ENCODE results near the gene CCDC88C. TPM values are rescaled to one million over a fixed set of nuclear protein-coding genes. Genes with fewer than 3 reads are reported as not detected.
A peak's percentile ranks its signal among the peaks of the same experiment; 100 is the strongest.

CCDC88C gene
- total RNA-seq, 2 experiments from 2014 or later: 137 to 253 TPM

DNA sequence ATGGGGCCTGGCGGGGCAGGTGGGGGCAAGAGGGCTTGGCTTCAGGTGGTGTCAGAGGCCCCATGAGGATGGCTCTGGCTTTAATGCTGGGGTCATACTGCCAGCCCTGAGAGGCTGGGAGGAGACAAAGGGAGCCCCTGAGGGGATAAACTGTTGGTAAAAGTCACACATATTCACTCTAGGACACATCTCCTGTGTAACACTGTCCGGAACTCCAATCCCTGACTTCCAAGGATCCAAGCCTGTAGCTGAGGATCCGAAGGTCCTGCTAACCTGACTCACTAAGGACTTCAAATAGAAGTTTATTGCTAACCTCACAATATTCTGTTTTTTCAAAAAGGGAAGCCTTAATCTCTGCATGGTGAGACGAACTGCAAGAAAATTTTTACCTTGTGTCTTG lies 134.0 kb downstream of the CCDC88C start:
- peaks cover 83% of the 10 kb centered on the region for H3K4me1 ChIP-seq (ENCODE audit: insufficient read depth, low read length, poor library complexity, severe bottlenecking)
- H3K79me2 ChIP-seq (ENCODE audit: insufficient read depth, low read depth, low read length): peaks cover 4% of the 10 kb centered on the region; the same call in 1 of the 2 replicates
- CTCF ChIA-PET (ENCODE audit: unreplicated experiment): no interaction called here
- no peak overlapping the region for H2AFZ ChIP-seq (ENCODE audit: low read length)
- no peak overlapping the region for H3K4me3 ChIP-seq (ENCODE audit: low read depth, low read length, poor library complexity, severe bottlenecking)
- POLR2A ChIA-PET: interaction anchor here (1.5 kb wide), 1 partner anchor 66 kb away, joined by 3 read pairs; no protein-coding TSS in a partner anchor
- H4K20me1 ChIP-seq (ENCODE audit: insufficient read depth, low read length): no peaks in the 10 kb centered on the region
- intact Hi-C loops (cut with micrococcal nuclease; ENCODE audit: unreplicated experiment): loop anchor here (5.0 to 10.0 kb wide), 2 partner anchors 41 to 219 kb away; partner anchors contain the start of genes GPR68 and RPS6KA5
- H3K4me2 ChIP-seq (ENCODE audit: low read length): peak overlapping the region; percentile 60
- no peaks in the 10 kb centered on the region for H3K9me3 ChIP-seq (ENCODE audit: low read length)
- peak; percentile 27 for DNase-seq (ENCODE audit: low spot score)
- H3K27ac ChIP-seq (ENCODE audit: low read depth, low read length, poor library complexity, severe bottlenecking): peak overlapping the region; percentile 97
- BruUV-seq (replicated peaks): no TSS peak
- TF ChIP-seq, protein P1, sequence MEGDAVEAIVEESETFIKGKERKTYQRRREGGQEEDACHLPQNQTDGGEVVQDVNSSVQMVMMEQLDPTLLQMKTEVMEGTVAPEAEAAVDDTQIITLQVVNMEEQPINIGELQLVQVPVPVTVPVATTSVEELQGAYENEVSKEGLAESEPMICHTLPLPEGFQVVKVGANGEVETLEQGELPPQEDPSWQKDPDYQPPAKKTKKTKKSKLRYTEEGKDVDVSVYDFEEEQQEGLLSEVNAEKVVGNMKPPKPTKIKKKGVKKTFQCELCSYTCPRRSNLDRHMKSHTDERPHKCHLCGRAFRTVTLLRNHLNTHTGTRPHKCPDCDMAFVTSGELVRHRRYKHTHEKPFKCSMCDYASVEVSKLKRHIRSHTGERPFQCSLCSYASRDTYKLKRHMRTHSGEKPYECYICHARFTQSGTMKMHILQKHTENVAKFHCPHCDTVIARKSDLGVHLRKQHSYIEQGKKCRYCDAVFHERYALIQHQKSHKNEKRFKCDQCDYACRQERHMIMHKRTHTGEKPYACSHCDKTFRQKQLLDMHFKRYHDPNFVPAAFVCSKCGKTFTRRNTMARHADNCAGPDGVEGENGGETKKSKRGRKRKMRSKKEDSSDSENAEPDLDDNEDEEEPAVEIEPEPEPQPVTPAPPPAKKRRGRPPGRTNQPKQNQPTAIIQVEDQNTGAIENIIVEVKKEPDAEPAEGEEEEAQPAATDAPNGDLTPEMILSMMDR (conservative IDR thresholded peaks at IDR 0.05; ENCODE audit: low read length): no peak
- TF ChIP-seq EZH2phosphoT487 (IDR thresholded peaks at IDR 0.05; ENCODE audit: borderline replicate concordance, low read depth, low read length): no peak
- peaks cover 99% of the 10 kb centered on the region for H3K36me3 ChIP-seq (ENCODE audit: insufficient read depth, low read length)
- no peaks in the 10 kb centered on the region for H3K9me2 ChIP-seq (ENCODE audit: insufficient read depth, low read length)

- H2AFZ ChIP-seq (ENCODE audit: low read length): no peak overlapping the region
- no peaks in the 10 kb centered on the region for H4K20me1 ChIP-seq (ENCODE audit: insufficient read depth, low read length)
- H3K27ac ChIP-seq (ENCODE audit: low read depth, low read length, poor library complexity, severe bottlenecking): peak overlapping the region; percentile 97
- no TSS peak for BruUV-seq (replicated peaks)
- peaks cover 100% of the 10 kb centered on the region for H3K36me3 ChIP-seq (ENCODE audit: insufficient read depth, low read length)
- peak; percentile 42 for DNase-seq (ENCODE audit: low spot score)
- peaks cover 4% of the 10 kb centered on the region; the same call in 1 of the 2 replicates for H3K79me2 ChIP-seq (ENCODE audit: insufficient read depth, low read depth, low read length)
- no peaks in the 10 kb centered on the region for H3K9me2 ChIP-seq (ENCODE audit: insufficient read depth, low read length)
- TF ChIP-seq, protein P1 (conservative IDR thresholded peaks at IDR 0.05; ENCODE audit: low read length): no peak
- TF ChIP-seq EZH2phosphoT487 (IDR thresholded peaks at IDR 0.05; ENCODE audit: borderline replicate concordance, low read depth, low read length): no peak
- ChIA-PET CTCF (ENCODE audit: unreplicated experiment) (interaction anchor here (1.0 kb wide), 1 partner anchor 31 kb away, joined by 4 read pairs; no protein-coding TSS in a partner anchor), POLR2A (interaction anchor here (0.6 to 1.5 kb wide), 4 partner anchors 21 to 1919 kb away, joined by 3 to 6 read pairs (median 3); no protein-coding TSS in a partner anchor)
- H3K4me2 ChIP-seq (ENCODE audit: low read length): peak overlapping the region; percentile 60
- H3K9me3 ChIP-seq (ENCODE audit: low read length): no peaks in the 10 kb centered on the region
- intact Hi-C loops (cut with micrococcal nuclease; ENCODE audit: unreplicated experiment): loop anchor here (5.0 to 10.0 kb wide), 2 partner anchors 41 to 218 kb away; partner anchors contain the start of genes GPR68 and RPS6KA5
- H3K4me1 ChIP-seq (ENCODE audit: insufficient read depth, low read length, poor library complexity, severe bottlenecking): peaks cover 88% of the 10 kb centered on the region
- H3K4me3 ChIP-seq (ENCODE audit: low read depth, low read length, poor library complexity, severe bottlenecking): peak overlapping the region; percentile 13
Observed at GRCh38 chr14:91282954-91283645, 134.5 kb downstream of the CCDC88C start.

Measured in OCI-LY7 (cell line).